Measurements from ENCODE around the gene FLACC1. TPM values are rescaled to one million over a fixed set of nuclear protein-coding genes. Genes with fewer than 3 reads are reported as not detected.

The FLACC1 gene
- total RNA-seq, 1 donor from 2014 or later: 1.2 TPM

Other genes starting within 250 kb of the FLACC1 start
- gene CFLAR, start 241.2 kb downstream of the FLACC1 start, total RNA-seq: 37.0 to 43.9 TPM (median 40.8 TPM) in 3 replicates
- gene CASP10, start 174.2 kb downstream of the FLACC1 start, total RNA-seq: 2.2 to 3.1 TPM (median 2.8 TPM) in 3 replicates
- 16.1 to 18.3 TPM (median 16.3 TPM) in 3 replicates for gene CASP8, start 96.8 kb downstream of the FLACC1 start, total RNA-seq
- gene TRAK2, start 94.1 kb upstream of the FLACC1 start, total RNA-seq: 18.9 to 21.5 TPM (median 19.9 TPM) in 3 replicates
- 38.7 to 44.4 TPM (median 42.5 TPM) in 3 replicates for gene STRADB, start 94.4 kb upstream of the FLACC1 start, total RNA-seq